Upper lobe of right lung (tissue), 1 donor: Measurements from ENCODE around the gene FAH. TPM values are rescaled to one million over a fixed set of nuclear protein-coding genes. Genes with fewer than 3 reads are reported as not detected.

Experiments
- ATAC-seq: fragments of 200-7000 bp; cut with Tn5 transposase; one replicate; pipeline ENCODE4 v1.9.1; 2020; ENCODE audit warnings: mild to moderate bottlenecking, moderate library complexity
- DNase-seq: peaks from one replicate; pipeline ENCODE4 v3.0.0-alpha.2; 2020
- H3K27ac ChIP-seq: fragments of 200-600 bp; one replicate; pipeline ENCODE4 v1.8.0; 2022
- H3K27me3 ChIP-seq: fragments of 200-600 bp; one replicate; pipeline ENCODE4 v1.8.0; 2022; ENCODE audit warnings: mild to moderate bottlenecking
- H3K36me3 ChIP-seq: fragments of 200-600 bp; one replicate; pipeline ENCODE4 v1.8.0; 2022
- H3K4me1 ChIP-seq: fragments of 200-600 bp; one replicate; pipeline ENCODE4 v1.8.0; 2022
- H3K4me3 ChIP-seq: fragments of 200-600 bp; one replicate; pipeline ENCODE4 v1.8.0; 2022; ENCODE audit warnings: mild to moderate bottlenecking
- H3K9me3 ChIP-seq: fragments of 200-600 bp; one replicate; pipeline ENCODE4 v1.8.0; 2022
- intact Hi-C: fragments of 100-400 bp; cut with DNase I; formaldehyde crosslinking; loops from one replicate; pipeline ENCODE4 v1.11.0; 2022
- total RNA-seq: library from RNA; stranded (reverse); fragmentation: NEBNext Ultra II Directional; extraction: Animal tissue kit (Norgen Biotek cat#: 25700); gene quantifications from one replicate; pipeline ENCODE4 v1.2.1, GENCODE V29; 2021
- TF ChIP-seq, protein P1 (sequence below): fragments of 200-600 bp; IDR thresholded peaks from one replicate; pipeline ENCODE4 v1.8.0; 2022; ENCODE audit warnings: antibody characterized with exemption
- donor health status: DM: no; HTN: yes; CAD: no; lungs with severe emphysema.

The FAH gene
- total RNA-seq, 1 donor from 2014 or later, result 31.7 TPM

DNA sequence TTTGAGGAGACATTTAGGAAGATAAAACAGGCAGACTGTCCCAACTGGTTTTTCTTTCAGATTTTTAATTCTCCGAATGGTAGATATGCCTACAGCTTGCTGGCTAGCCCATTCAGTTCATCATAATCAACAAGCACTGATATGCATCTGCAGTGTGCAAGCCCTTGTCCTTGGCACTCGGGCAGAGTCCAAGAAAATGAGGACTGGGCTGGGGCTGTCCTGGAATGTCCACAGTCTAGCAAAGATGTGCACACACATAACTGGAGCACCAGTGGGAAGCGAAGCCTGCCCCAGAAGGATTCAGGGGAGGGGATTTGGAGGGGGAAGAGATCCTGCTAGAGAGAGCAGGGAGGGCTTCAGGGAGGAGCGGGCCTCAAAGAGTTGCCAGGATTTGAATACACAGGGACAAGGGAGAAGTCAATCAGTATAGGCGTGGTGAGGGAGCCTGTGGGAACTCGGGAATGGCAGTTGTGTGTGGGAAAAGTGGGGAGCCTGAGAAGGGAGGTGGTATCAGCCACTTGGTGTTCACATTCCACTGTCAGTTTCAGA, 8.7 kb downstream of the FAH start:
- H3K36me3 ChIP-seq, result peaks cover 16% of the 10 kb centered on the region
- intact Hi-C loops, result no loop called here
- peak overlapping the region; percentile 38 for H3K27ac ChIP-seq
- TF ChIP-seq, protein P1, sequence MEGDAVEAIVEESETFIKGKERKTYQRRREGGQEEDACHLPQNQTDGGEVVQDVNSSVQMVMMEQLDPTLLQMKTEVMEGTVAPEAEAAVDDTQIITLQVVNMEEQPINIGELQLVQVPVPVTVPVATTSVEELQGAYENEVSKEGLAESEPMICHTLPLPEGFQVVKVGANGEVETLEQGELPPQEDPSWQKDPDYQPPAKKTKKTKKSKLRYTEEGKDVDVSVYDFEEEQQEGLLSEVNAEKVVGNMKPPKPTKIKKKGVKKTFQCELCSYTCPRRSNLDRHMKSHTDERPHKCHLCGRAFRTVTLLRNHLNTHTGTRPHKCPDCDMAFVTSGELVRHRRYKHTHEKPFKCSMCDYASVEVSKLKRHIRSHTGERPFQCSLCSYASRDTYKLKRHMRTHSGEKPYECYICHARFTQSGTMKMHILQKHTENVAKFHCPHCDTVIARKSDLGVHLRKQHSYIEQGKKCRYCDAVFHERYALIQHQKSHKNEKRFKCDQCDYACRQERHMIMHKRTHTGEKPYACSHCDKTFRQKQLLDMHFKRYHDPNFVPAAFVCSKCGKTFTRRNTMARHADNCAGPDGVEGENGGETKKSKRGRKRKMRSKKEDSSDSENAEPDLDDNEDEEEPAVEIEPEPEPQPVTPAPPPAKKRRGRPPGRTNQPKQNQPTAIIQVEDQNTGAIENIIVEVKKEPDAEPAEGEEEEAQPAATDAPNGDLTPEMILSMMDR, result no peak
- DNase-seq, result no peak
- no peak overlapping the region for H3K4me3 ChIP-seq
- peaks cover 24% of the 10 kb centered on the region for H3K4me1 ChIP-seq
- no peaks in the 10 kb centered on the region for H3K9me3 ChIP-seq
- ATAC-seq, result no peak
- H3K27me3 ChIP-seq, result no peaks in the 10 kb centered on the region

DNA sequence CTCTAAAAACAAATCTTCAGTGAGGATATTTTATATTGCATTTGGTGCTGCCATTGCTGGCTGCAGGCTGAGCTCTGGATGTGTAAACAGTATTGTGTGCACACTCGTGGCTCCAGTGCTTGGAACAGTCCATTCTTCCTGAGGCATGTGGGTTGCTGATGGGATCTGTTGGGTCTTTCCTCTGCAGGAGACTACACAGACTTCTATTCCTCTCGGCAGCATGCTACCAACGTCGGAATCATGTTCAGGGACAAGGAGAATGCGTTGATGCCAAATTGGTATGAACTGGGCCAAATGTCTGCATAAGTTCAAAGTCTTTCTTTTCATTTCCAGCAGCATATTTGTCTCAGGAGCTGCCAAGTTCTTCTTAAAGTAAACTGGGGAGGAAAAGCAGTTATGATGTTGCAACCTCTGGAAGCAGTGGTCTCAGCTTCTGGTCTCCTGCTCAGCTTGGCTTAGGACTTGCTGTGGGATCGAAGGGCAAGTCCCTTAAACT, 9.3 kb downstream of the FAH start:
- Histone ChIP-seq H3K9me3 (no peaks in the 10 kb centered on the region), H3K27me3 (no peaks in the 10 kb centered on the region), H3K4me3 (no peak overlapping the region), H3K4me1 (peaks cover 20% of the 10 kb centered on the region), H3K36me3 (peaks cover 16% of the 10 kb centered on the region), H3K27ac (peak overlapping the region; percentile 38)
- DNase-seq (no peak), ATAC-seq (no peak)
- TF ChIP-seq, protein P1, result no peak
- intact Hi-C loops, result no loop called here

DNA sequence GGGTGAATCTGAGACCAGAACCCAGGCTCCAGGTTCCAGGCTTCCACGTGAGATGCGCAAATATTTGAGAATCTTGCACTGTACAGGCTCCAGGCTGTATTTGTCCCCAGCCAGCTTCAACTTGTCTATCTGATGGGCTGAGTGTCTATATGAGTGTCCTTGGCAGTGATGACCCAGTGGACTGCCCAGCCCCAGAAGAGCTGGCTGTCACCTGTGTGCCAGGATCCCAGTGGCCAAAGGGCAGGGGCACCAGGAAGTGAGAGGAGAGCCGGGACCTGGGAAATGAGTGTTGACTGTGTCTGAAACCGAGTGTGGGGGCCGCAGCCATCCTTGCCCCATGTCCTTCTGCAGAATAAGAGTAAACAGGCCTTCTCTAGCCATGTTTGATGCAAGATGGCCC, 10.4 kb downstream of the FAH start:
- no peaks in the 10 kb centered on the region for H3K9me3 ChIP-seq
- TF ChIP-seq, protein P1, result no peak
- H3K27ac ChIP-seq, result no peak overlapping the region
- ATAC-seq, result no peak
- peaks cover 19% of the 10 kb centered on the region for H3K36me3 ChIP-seq
- H3K4me3 ChIP-seq, result no peak overlapping the region
- intact Hi-C loops, result no loop called here
- H3K4me1 ChIP-seq, result peaks cover 20% of the 10 kb centered on the region
- DNase-seq, result no peak
- H3K27me3 ChIP-seq, result no peaks in the 10 kb centered on the region

DNA sequence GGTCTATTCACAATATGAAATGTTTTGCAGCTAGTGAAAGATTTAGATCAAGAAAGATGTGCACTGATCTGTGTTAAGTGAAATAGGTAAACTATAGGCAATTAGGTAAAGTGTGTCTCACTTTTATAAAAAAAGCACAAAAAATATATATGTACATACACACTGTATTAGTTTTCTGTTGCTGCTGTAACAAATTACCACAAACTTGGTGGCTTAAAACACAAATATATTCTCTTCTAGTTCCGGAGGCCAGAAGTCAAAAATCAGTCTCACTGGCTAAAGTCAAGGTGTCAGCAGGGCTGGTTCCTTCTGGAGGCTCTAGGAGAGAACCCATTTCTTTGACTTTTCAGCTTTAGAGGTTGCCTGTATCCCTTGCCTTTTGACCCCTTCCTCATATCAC, 11.1 kb downstream of the FAH start:
- H3K27me3 ChIP-seq, result no peaks in the 10 kb centered on the region
- peaks cover 24% of the 10 kb centered on the region for H3K36me3 ChIP-seq
- no peak overlapping the region for H3K27ac ChIP-seq

DNA sequence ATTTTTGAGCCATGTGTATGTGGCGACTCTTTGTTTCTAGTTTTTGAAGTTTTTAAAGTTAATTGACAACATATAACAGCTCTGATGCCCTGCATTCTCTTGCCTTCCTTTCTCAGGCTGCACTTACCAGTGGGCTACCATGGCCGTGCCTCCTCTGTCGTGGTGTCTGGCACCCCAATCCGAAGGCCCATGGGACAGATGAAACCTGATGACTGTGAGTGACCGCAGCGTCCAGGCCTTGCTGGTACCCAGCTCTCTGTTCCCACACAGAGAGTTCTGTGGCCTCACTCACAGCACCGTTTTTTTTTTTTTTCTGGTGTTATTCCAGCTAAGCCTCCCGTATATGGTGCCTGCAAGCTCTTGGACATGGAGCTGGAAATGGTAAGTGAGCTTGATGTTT, 15.1 kb downstream of the FAH start:
- Histone ChIP-seq H3K4me3 (no peak overlapping the region), H3K27ac (no peak overlapping the region)
- intact Hi-C loops, result no loop called here

More for the DNA sequence above, 11.1 kb downstream of the FAH start:
- TF ChIP-seq, protein P1, result no peak
- no peaks in the 10 kb centered on the region for H3K9me3 ChIP-seq
- intact Hi-C loops, result no loop called here
- no peak for DNase-seq
- peaks cover 20% of the 10 kb centered on the region for H3K4me1 ChIP-seq
- ATAC-seq, result no peak
- H3K4me3 ChIP-seq, result no peak overlapping the region

More for the DNA sequence above, 15.1 kb downstream of the FAH start:
- no peaks in the 10 kb centered on the region for H3K4me1 ChIP-seq
- TF ChIP-seq, protein P1, result no peak
- ATAC-seq, result no peak
- DNase-seq, result no peak
- peaks cover 17% of the 10 kb centered on the region for H3K36me3 ChIP-seq
- no peaks in the 10 kb centered on the region for H3K27me3 ChIP-seq
- no peaks in the 10 kb centered on the region for H3K9me3 ChIP-seq
